UCSD-AML1 (cell line): ENCODE data around the gene PRDX2.

ENCODE experiments used
- DNase-seq: peaks from one replicate; lab custom pipeline; 2025; ENCODE audit not compliant: unreplicated experiment; lab: John Stamatoyannopoulos, UW

The PRDX2 gene

DNA sequence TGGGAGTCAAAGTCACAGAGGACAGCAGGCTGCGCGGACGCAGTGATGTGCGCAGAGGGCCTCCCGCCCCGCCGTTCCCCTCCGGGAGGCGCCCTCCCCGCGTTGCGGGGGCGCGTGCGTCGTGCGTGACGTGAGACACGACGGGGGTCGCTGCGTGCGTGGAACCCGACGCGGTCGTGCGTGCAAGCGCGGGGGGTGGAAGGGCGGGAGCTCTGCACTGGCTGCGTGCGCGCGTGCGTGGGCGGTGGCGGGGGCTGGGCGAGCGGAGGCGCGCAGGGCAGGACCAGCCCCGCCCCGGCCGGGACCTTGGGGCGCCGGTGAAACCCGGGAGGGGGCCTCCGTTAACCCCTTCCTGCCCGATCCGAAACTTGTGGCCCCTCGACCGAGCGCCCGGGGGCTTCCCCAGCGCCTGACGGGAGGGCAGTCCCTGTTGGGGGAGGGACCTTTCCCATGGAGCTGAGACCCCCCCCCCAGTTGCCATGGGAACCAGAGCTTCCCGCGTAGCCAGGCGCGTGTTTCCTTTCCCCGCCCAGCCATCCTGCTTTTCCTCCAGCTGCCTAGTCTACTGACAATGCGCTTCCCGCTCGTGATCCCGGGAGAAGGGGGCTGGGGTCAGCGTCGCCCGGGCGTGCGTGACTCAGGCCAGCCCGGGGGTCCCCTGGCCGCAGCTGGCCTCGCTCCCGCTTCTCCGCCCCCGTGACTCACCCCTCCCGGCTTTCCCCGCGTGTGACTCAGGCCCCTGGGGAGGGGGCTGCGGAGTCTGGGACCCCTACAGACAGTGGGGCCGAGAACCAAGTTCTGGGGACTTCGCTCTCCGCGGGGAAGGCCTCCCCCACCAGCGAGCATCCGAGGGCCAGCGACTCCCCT is 18.9 kb downstream of the PRDX2 start:
- DNase-seq, result peak; percentile 89

DNA sequence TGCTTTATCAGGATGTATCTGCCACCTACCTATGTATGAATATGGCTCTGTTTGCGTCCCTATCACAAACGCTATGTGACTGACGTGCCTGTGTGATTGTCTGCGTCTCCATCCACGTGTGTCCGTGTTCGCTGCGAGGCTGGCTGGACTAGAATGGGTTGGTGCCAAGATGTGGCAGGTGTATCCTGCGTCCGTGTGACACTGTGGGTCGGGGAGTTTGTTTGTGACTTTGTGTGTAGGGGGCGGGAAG is 19.5 kb downstream of the PRDX2 start:
- DNase-seq, result no peak

DNA sequence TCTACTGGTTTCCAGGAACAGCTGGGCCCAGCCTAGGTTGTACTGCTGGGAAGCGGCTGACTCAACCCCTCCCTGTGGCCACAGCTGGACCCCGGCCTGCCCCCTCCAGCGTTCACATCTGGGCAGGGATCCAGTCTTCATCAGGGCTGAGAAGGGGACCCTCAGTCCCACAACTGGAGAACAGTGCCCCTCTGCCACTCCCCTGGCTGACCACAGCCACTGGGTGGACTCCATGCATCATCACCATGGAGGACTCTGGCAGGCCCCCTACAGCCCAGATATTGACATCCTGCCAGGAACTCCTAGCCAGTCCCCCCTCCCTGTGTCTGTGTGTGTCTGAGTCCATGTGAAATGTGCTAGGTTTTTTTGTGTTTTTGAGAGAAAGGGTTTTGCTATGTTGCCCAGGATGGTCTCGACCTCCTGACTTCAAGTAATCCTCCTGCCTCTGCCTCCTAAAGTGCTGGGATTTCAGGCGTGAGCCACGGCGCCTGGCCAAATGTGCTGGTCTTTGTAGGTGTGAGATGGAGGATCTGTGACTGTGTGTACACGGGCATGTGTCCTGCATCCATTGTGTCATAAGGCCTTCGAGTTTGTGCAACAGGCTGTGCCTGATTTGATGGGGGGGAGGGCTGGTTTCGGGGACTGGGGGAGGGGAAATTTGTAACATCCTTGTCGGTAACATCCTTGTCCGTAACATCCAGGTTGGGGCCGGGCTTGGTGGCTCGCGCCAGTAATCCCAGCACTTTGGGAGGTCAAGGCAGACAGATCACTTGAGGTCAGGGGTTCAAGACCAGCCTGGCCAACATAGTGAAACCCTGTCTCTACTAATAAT is 22.2 kb downstream of the PRDX2 start:
- peak; percentile 59 for DNase-seq

DNA sequence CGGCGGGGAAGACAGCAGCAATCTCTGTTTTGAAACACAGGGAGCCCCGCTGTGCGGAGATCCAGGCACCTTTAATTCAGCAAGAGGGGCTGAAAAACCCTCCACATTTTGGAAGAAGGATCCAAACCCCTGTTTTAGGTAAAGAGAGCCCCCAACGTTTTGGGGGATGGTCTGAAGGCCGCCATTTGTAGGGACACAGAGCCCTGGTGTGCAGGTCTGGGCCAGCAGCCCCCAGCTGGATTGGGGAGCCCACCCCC is 22.8 kb downstream of the PRDX2 start:
- no peak for DNase-seq

DNA sequence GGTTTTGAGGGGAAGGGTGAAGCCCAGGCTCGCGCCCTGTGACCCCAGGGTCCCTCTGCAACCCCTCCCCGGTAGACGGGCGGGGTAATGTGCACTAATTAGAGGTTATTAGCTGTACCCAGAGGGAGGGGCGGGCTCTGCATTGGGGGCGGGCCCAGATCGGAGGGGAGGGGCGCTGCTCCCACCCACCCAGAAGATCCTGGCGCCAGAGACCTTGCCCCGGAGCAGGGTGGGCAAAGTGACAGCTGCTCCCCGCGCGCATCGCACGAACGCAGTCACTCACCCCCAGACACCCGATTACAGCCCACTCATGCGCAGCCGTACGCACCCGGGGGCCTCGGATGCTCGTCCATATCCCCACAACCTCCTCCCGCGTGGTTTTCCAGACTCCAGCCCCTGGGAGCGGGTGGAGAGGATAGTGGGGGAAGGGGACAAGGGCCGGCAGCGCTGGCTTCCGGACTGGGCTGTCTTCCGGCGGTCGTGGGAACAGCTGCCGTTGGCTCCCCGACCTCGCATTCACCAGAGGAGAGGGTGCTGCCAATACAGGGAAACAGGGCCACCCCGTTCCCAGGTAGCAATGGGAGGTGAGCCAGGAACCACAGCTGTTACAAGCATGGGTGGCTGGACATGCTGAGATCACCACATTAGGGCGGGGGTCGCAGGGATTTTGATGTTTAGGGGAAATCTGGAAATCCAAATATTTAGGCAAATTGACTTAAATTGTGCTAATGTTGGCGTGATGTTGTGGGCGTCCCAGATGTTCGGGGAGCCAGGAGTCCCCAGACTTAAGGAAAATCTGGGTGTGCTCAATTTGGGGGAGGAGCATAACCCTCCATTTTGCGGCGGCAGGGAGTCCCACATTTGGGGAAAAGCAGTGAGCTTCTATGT is 23.3 kb downstream of the PRDX2 start:
- DNase-seq, result peak; percentile 85

DNA sequence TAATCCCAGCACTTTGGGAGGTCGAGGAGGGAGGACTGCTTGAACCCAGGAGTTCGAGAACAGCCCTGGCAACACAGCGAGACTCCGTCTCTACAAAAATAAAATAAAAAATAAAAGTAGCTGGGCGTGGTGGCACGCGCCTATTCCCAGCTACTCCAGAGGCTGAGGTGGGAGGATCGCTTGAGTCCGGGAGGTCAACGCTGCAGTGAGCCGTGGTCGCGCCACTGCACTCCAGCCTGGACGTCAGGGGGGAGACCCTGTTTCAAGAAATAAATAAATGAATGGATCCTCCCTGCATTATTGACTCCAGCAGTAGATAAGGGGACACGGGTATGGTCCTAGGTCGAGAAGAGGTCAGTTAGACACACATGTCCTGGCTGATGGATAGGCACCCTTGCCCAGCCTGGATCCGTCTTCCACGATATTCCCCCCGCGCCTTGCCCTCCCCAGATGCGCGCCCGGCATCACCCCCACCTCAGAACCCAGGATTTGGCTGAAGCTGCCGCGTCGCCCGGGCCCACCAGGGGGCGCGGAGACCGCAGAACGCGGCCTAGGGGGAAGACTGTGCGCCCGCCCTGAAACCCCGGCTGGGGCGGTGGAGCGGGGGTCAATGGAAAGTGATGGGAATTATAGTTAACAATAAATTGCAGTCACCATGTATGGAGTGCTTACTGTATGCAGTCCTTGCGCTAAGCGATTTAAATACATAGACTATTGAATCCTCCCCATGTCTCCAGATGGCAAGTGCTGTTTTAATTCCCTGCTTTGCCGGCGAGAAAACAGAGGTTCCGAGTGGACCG is 24.2 kb downstream of the PRDX2 start:
- peak; percentile 86 for DNase-seq

DNA sequence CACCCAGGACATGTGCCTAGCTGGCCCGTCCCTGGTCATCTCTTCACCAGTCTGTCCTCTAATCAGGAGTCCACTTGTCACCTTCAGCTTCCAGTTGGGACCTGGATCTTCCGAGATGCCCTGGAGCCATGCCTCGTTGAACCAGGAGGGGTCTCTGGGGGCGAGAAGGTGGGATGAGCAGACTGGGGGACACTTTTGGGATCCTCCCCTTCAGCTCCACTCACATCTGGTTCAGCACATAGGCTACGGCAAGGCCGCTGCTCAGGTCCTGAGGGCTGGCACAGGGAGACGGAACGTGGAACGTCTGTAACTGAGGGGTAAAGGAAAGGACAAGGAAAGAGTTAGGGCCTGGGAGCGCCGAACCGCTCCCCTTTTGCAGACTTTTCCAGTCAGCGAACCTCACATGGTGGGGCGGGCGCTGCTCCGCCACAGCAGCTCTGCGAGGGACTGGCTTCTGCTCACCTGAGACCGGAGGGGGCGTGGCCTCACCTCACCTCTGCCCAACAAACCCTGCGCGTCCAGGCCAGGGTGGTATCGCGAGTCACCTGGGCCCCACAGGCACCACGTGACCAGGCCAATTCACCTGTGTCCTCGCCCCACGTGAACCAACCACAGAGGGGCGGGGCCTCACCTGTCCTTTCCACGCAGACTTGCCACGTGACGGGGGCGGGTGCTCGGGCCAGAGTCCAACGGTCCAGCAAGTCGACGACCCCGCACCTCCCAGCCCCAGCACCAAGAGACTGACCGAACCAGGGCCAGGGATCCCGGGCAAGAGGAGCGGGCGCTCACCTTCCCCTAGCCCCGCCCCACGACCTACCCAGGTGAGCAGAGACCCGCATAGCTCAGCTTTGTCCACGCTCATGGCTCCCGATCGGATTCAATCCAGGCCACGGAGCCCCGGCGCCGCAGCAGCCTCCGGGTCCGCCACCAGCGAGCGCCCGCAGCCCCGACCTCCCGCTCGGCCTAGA is 26.7 kb downstream of the PRDX2 start, which contains the start of gene HOOK2:
Gene HOOK2, minus strand, starts transcription at position 965 of the 968 bp plus-strand sequence. Its CDS starts 103 bp downstream, at position 862.
- no peak for DNase-seq

DNA sequence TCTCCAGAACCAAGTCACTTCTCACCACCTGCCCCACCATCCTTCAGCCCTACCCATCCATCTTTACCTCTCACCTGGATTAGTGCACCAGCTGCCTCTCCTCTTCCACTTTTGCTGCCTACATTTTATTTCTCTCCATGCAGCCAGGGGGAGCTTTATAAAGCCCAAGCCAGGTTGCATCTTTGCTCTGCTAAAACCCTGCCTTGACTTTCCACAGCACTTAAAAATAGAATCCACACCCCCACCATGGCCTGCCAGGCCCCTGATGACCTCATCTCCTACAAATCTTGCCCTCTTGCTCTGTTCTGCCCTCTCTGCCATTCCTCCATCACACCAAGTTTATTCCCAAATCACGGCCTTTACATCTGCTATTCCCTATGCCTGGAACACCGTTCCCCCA is 28.0 kb downstream of the PRDX2 start:
- no peak for DNase-seq

DNA sequence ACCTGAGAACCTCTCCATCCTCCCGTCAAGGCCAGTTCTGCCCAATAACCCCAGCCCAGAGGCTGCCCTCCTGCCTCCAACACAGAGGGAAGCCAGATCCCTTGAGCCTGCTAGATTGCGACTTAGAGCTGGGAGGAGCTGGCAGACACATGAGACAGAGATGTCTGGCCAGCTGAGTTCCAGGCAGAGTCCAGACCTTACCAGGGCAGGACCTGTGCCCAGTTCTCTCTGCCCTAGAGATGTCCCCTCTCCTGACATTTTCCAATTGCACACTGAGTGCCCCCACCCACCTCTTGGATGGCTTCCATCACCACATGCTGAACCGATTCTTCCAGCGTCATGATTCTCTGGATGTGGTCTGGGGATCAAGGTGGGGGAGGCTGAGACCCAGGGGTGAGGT is 29.3 kb downstream of the PRDX2 start:
- DNase-seq, result no peak

DNA sequence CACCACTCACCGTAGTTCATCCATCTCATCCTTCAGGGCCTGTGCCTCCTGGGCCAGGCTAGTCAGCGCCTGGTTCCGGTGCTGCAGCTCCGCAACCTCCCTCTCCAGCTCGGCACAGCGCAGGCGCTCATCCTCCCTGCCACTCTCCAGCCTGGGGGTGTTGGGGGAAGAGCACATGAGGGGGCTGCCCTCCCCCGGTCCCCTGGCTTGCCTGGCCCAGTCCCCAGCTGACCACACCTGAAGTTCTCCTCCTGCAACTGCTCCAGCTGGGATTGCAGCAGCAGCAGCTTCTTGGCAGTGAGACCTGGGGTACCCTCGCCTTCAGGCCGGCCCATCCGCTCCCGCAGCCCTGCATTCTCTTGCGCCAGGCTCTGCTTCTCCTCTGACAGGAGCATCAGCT is 30.7 kb downstream of the PRDX2 start:
- no peak for DNase-seq

DNA sequence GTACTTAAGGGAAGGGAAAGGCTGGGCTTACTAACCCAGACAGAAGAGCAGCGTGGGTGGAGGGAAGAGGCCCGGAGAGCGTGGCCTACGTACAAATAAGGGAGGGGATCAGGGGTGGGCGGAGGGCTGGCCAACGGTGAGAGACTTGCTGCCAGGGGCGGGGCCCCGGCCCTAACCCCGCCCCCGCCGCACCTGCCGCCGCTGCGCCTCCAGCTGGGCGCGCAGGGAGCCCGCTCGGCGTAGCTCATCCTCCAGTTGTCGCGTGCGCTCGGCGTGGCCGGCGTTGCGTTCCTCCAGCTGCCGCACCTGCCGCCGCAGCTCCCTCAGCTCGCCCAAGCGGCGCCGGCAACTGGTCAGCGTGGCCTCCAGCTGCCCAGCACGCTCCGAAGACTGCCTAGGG is 31.9 kb downstream of the PRDX2 start:
- DNase-seq, result no peak

DNA sequence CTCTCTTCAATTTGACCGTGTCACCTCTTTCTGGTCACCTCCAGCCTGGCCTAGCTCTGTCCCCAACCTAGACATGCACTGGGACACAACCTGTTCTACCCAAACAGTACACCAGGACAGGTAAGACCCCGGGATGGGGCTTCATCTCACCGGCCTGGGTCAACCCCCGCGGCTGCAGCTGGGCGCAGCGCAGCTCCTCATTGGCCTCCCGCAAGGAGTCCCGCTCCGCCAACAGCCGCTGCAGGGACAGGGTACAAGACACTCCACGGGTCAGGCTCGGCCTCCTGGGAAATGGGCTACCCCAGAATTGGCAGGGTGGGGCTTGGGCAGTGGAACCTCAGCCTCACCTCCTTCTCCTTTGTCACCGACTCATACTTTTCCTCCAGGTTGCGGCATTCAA is 33.9 kb downstream of the PRDX2 start:
- no peak for DNase-seq

DNA sequence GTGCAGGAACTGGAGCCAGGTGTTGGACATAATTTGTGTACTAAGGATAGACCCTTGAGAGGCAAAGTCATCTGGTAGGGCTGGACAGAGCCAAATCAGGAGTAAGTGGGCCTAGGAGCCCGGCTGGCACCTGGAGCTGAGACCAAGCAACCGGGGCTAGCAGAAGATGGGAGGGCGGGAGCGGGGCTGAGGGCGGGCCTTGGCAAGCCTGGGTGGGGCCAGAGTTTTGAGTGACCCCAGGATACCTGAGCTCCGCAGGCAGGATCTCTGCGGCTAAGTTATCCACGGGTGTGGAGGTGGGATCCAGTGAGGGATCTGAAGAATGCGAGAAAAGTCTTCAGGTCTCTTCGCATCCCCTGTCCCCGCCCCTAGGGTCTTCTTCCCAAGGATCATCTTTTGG is 34.5 kb downstream of the PRDX2 start:
- no peak for DNase-seq

DNA sequence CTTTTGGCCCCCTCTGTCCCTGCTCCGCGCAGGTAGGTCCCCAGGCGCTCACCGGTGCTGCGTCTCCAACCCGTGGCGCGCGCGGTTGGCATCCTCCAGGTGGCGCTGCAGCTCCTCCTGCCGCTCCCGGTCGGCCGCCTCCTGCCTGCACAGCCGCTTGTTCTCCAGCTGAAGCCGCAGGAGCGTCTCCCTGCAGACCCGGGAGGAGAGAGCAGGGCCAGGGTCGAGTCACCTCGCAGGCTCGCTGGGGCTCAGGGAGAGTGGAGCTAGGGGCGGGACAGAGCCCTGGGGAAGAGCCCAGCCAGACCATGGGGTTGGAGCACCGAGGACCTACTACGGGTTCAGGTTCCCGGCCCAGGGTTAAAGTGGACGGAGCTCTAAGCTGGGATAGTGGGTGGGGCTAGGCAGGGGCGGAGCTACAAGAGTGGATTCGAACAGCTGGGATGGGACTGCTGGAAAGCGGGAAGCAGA is 35.5 kb downstream of the PRDX2 start:
- DNase-seq, result peak; percentile 83

DNA sequence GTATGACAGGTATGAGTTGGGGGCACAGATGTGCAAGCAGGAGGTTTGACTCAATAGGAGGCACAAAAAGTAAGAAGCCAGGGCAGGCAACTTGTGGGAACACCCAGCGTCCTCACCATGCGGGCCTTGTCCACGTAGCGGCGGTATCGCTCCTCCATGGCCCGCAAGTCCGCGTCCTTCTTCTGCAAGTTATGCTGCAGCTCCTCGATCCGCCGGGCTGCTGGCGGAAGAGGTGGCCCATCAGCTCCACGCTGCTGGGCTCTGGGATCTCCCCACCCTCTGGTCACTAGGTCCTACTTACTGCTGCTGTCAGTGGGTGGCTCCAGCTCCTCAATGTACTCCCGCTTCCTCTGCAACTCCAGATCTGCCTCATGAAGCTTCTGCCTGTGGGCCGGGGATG is 36.9 kb downstream of the PRDX2 start:
- no peak for DNase-seq

DNA sequence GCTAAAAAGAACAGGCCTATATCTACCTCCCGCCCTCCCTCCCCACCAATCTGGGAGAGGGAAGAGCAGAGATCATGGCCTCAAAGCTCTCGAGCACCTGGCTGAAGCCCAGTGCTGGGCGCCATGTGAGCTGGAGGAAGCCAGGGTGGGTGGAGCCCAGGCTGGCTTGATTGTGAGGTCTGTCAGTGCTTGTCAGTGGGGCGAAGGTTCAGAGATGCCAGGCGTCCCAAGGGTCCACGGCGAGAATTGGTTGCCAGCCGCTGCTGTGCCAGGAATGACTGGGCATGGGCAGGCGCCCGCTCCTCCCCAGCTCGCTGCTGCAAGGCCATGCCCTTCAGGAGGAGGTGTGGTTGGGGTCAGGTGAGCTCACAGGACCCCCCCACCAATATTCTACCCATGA is 38.5 kb downstream of the PRDX2 start:
- DNase-seq, result no peak

DNA sequence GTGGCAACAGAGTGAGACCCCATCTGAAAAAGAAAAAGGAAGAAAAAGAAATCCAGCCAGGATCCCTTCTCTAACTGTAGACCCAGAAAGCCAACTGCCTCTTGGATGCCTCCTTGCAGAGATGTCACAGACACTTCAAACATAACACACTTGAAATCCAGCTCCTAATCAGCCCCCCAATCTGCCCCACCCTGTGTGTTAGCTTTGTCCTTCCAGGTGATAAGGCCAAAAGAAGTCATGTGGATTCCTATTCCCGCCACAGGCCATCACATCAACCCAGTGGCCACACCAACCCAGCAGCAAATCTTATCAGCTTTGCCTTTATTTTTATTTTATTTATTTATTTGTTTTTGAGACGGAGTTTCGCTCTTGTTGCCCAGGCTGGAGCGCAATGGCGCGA is 41.9 kb downstream of the PRDX2 start:
- DNase-seq, result no peak

DNA sequence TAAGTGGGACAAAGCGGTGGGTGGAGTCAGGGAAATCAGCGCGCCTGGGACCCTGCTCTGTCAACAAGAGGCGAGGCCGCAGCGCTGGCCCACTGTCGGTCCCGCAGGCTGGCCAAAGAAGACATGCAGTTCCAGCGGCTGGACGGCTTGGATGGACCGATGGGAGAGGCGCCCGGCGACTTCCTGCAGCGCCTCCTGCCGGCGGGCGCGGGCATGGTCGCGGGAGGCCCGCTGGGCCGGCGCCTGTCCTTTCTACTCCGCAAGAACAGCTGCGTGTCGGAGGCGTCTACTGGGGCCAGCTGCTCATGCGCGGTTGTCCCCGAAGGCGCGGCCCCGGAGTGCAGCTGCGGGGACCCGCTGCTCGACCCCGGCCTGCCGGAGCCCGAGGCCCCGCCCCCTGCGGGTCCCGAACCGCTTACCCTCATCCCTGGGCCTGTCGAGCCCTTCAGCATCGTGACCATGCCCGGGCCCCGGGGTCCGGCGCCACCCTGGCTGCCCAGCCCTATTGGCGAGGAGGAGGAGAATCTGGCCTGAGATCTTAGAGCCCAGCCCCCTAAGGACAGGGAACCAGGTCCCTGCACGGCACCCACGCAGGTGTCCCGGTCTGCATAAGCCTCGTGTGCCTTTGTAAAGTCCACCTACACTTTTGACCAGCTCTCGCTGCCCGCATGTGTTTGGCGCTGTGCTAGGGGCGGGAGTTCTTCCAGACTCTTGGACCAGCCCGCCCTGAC is 43.9 kb downstream of the PRDX2 start:
- DNase-seq, result peak; percentile 78
